ENCODE data around the gene CD151. TPM values are rescaled to one million over a fixed set of nuclear protein-coding genes. Genes with fewer than 3 reads are reported as not detected.

The CD151 gene
- total RNA-seq, 1 experiment from 2014 or later: 127 TPM

DNA sequence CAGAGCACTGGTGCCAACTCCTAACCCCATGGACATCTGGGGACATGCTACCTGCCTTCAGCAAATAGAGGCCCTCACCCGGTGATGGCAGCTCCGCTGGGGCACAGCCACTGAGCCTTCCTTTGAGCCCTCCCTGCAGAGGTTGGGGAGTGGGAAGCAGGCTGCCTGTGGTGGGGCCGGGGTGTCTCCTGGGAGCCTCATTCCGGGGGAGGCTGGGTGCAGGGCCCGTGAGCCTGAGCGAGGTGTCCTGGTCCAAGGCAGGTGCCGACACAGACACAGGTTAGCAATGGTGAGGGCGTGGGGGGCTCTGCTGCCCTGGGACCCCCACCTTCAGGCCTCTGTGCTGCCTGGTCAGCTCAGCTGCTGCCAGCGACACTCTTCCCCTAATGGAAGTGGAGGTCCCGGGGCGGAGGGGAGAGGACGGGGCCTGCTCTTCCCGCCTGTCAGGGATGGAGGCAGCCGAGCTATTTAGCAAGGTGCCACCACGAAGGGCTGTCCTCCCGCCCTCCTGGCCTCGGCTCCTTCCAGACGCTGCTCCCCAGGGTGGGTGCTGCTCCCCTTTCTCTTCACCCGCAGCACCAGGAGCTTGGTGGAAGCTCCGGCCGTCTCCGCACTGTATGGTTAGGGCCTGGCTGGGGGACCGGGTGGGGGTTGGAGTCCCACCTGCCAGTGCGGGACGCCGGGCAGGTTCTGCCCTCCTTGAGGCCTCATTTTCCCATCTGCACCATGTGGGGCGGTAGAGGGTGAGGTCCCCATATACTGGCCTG lies 21.1 kb downstream of the CD151 start:
- ChIA-PET POLR2A (ENCODE audit: low non-redundant PET) (interaction anchor here (0.5 kb wide), 1 partner anchor 70 kb away, joined by 6 read pairs; no protein-coding TSS in a partner anchor), CTCF (no interaction called here)
- no peaks in the 10 kb centered on the region for H3K9me3 ChIP-seq (ENCODE audit: low read depth, low read length, poor library complexity, severe bottlenecking)
- H3K27ac ChIP-seq (ENCODE audit: low read depth, low read length, poor library complexity, severe bottlenecking): no peak overlapping the region
- no TSS peak for BruUV-seq (replicated peaks)
- intact Hi-C loops (cut with micrococcal nuclease; ENCODE audit: unreplicated experiment): loop anchor here (10.0 kb wide), 1 partner anchor 121 kb away; no protein-coding TSS in a partner anchor
- H3K27me3 ChIP-seq (replicated peaks; ENCODE audit: insufficient read depth, low read depth, low read length, poor library complexity): no peaks in the 10 kb centered on the region
- TF ChIP-seq, protein P1, sequence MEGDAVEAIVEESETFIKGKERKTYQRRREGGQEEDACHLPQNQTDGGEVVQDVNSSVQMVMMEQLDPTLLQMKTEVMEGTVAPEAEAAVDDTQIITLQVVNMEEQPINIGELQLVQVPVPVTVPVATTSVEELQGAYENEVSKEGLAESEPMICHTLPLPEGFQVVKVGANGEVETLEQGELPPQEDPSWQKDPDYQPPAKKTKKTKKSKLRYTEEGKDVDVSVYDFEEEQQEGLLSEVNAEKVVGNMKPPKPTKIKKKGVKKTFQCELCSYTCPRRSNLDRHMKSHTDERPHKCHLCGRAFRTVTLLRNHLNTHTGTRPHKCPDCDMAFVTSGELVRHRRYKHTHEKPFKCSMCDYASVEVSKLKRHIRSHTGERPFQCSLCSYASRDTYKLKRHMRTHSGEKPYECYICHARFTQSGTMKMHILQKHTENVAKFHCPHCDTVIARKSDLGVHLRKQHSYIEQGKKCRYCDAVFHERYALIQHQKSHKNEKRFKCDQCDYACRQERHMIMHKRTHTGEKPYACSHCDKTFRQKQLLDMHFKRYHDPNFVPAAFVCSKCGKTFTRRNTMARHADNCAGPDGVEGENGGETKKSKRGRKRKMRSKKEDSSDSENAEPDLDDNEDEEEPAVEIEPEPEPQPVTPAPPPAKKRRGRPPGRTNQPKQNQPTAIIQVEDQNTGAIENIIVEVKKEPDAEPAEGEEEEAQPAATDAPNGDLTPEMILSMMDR (conservative IDR thresholded peaks at IDR 0.05; ENCODE audit: low read depth, low read length): no peak
- no peak for TF ChIP-seq EZH2 (IDR thresholded peaks at IDR 0.05; ENCODE audit: borderline replicate concordance, low read depth, low read length, poor library complexity, severe bottlenecking)
- H3K4me3 ChIP-seq (ENCODE audit: low read depth, low read length, poor library complexity, severe bottlenecking): no peak overlapping the region
- no peak for DNase-seq (ENCODE audit: low spot score)
- no peaks in the 10 kb centered on the region for H3K36me3 ChIP-seq (ENCODE audit: insufficient read depth, low read length, poor library complexity, severe bottlenecking)
- H3K4me1 ChIP-seq (ENCODE audit: insufficient read depth, low read length, poor library complexity, severe bottlenecking): peaks cover 11% of the 10 kb centered on the region

- Histone ChIP-seq H3K9me3 (ENCODE audit: low read depth, low read length, poor library complexity, severe bottlenecking) (no peaks in the 10 kb centered on the region), H3K4me3 (ENCODE audit: low read depth, low read length, poor library complexity, severe bottlenecking) (no peak overlapping the region), H3K27me3 (replicated peaks; ENCODE audit: insufficient read depth, low read depth, low read length, poor library complexity) (no peaks in the 10 kb centered on the region), H3K4me1 (ENCODE audit: insufficient read depth, low read length, poor library complexity, severe bottlenecking) (peaks cover 10% of the 10 kb centered on the region), H3K27ac (ENCODE audit: low read depth, low read length, poor library complexity, severe bottlenecking) (no peak overlapping the region), H3K36me3 (ENCODE audit: insufficient read depth, low read length, poor library complexity, severe bottlenecking) (no peaks in the 10 kb centered on the region)
- TF ChIP-seq EZH2 (IDR thresholded peaks at IDR 0.05; ENCODE audit: borderline replicate concordance, low read depth, low read length, poor library complexity, severe bottlenecking): no peak
- TF ChIP-seq, protein P1 (conservative IDR thresholded peaks at IDR 0.05; ENCODE audit: low read depth, low read length): no peak
- BruUV-seq (replicated peaks): no TSS peak
- POLR2A ChIA-PET (ENCODE audit: low non-redundant PET): no interaction called here
- intact Hi-C loops (cut with micrococcal nuclease; ENCODE audit: unreplicated experiment): loop anchor here (10.0 kb wide), 1 partner anchor 120 kb away; no protein-coding TSS in a partner anchor
- no peak for DNase-seq (ENCODE audit: low spot score)
- CTCF ChIA-PET: no interaction called here
Measured at GRCh38 chr11:854601-855329, 22.0 kb downstream of the CD151 start.

- peaks cover 11% of the 10 kb centered on the region for H3K4me1 ChIP-seq (ENCODE audit: insufficient read depth, low read length, poor library complexity, severe bottlenecking)
- no TSS peak for BruUV-seq (replicated peaks)
- no peaks in the 10 kb centered on the region for H3K36me3 ChIP-seq (ENCODE audit: insufficient read depth, low read length, poor library complexity, severe bottlenecking)
- H3K27me3 ChIP-seq (replicated peaks; ENCODE audit: insufficient read depth, low read depth, low read length, poor library complexity): no peaks in the 10 kb centered on the region
- POLR2A ChIA-PET (ENCODE audit: low non-redundant PET): no interaction called here
- TF ChIP-seq, protein P1 (conservative IDR thresholded peaks at IDR 0.05; ENCODE audit: low read depth, low read length): no peak
- TF ChIP-seq EZH2 (IDR thresholded peaks at IDR 0.05; ENCODE audit: borderline replicate concordance, low read depth, low read length, poor library complexity, severe bottlenecking): no peak
- H3K27ac ChIP-seq (ENCODE audit: low read depth, low read length, poor library complexity, severe bottlenecking): no peak overlapping the region
- H3K9me3 ChIP-seq (ENCODE audit: low read depth, low read length, poor library complexity, severe bottlenecking): no peaks in the 10 kb centered on the region
- DNase-seq (ENCODE audit: low spot score): no peak
- no peak overlapping the region for H3K4me3 ChIP-seq (ENCODE audit: low read depth, low read length, poor library complexity, severe bottlenecking)
- intact Hi-C loops (cut with micrococcal nuclease; ENCODE audit: unreplicated experiment): loop anchor here (10.0 kb wide), 1 partner anchor 119 kb away; no protein-coding TSS in a partner anchor
- CTCF ChIA-PET: no interaction called here
Measured at GRCh38 chr11:855330-855674, 22.6 kb downstream of the CD151 start.
